ENCODE data around the gene EVI5L.
A peak's percentile ranks its signal among the peaks of the same experiment; 100 is the strongest.
"Not testable (repeated sequence)": the region's sequence is repeated elsewhere in the genome, so short reads cannot be mapped to it uniquely, and the experiment has no call there.

The EVI5L gene

GRCh38 chr19:7792281-7792680 lies 37.7 kb upstream of the EVI5L start:
- no peaks in the 10 kb centered on the region for H3K27me3 ChIP-seq (ENCODE audit: insufficient read depth, low read depth, severe bottlenecking)
- H3K9me3 ChIP-seq (ENCODE audit: severe bottlenecking), result no peaks in the 10 kb centered on the region
- H3K4me3 ChIP-seq (ENCODE audit: low read depth, low read length), result no peak overlapping the region
- no peaks in the 10 kb centered on the region for H3K36me3 ChIP-seq
- DNase-seq, result no peak
- no peak overlapping the region for H3K27ac ChIP-seq
- TF ChIP-seq, protein P1, sequence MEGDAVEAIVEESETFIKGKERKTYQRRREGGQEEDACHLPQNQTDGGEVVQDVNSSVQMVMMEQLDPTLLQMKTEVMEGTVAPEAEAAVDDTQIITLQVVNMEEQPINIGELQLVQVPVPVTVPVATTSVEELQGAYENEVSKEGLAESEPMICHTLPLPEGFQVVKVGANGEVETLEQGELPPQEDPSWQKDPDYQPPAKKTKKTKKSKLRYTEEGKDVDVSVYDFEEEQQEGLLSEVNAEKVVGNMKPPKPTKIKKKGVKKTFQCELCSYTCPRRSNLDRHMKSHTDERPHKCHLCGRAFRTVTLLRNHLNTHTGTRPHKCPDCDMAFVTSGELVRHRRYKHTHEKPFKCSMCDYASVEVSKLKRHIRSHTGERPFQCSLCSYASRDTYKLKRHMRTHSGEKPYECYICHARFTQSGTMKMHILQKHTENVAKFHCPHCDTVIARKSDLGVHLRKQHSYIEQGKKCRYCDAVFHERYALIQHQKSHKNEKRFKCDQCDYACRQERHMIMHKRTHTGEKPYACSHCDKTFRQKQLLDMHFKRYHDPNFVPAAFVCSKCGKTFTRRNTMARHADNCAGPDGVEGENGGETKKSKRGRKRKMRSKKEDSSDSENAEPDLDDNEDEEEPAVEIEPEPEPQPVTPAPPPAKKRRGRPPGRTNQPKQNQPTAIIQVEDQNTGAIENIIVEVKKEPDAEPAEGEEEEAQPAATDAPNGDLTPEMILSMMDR (IDR thresholded peaks at IDR 0.05; ENCODE audit: low read depth, low read length), result no peak

- DNase-seq; H3K36me3 ChIP-seq; H3K9me3 ChIP-seq (ENCODE audit: severe bottlenecking); H3K27ac ChIP-seq; H3K27me3 ChIP-seq (ENCODE audit: insufficient read depth, low read depth, severe bottlenecking); H3K4me3 ChIP-seq (ENCODE audit: low read depth, low read length): not testable (repeated sequence)
Measured at GRCh38 chr19:7792701-7793100, 37.3 kb upstream of the EVI5L start.

DNA sequence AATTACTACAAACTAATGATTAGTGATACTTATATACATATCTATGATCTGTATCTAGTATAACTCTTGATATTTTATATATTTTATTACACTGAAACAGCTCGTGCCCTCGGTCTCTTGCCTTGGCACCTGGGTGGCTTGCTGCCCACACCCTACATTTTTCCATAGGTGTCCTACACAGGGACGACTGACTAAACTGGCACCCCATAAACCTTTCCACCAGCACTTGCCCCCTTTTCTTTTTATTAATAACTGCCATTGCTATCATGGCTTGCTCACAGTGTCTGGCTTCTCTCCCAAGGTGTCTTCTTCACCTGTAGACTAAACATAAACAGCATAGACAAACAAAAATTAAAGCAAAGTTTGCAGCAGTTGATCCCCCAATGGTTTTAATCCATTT lies 36.5 kb upstream of the EVI5L start:
- no peaks in the 10 kb centered on the region for H3K27me3 ChIP-seq (ENCODE audit: insufficient read depth, low read depth, severe bottlenecking)
- no peak overlapping the region for H3K4me3 ChIP-seq (ENCODE audit: low read depth, low read length)
- H3K9me3 ChIP-seq (ENCODE audit: severe bottlenecking), result no peaks in the 10 kb centered on the region
- no peaks in the 10 kb centered on the region for H3K36me3 ChIP-seq
- TF ChIP-seq, protein P1 (IDR thresholded peaks at IDR 0.05; ENCODE audit: low read depth, low read length), result no peak
- no peak for DNase-seq
- no peak overlapping the region for H3K27ac ChIP-seq

DNA sequence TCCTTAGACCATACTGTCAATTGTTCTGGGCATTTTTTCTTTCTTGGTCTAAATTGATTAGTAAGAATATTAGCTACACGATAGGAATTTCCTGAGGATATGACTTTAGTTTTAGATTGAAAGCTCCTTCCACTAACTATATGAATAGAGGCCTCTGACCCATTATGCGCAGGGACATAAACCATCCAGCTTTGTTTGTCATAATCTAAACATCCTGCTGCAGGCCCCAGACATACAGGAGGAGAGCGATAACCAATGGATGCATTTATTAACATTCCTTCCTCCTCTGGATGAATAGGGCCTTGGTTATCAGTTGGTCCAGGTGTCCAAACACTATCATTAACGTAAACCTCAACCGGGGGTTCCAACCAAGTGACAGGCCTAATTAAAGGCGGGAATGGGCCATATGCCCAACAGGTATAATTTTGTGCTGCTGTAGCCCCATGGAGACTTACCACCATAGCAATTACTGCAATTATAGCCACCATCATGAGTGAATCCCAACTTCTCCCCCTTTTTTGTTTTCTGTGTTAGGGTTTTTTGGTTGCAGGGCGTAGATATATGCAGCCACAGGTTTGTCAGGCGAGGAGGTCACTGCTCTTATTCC lies 34.4 kb upstream of the EVI5L start:
- Histone ChIP-seq H3K27me3 (ENCODE audit: insufficient read depth, low read depth, severe bottlenecking) (no peaks in the 10 kb centered on the region), H3K9me3 (ENCODE audit: severe bottlenecking) (no peaks in the 10 kb centered on the region), H3K27ac (no peak overlapping the region), H3K36me3 (no peaks in the 10 kb centered on the region), H3K4me3 (ENCODE audit: low read depth, low read length) (no peak overlapping the region)
- DNase-seq, result no peak
- TF ChIP-seq, protein P1 (IDR thresholded peaks at IDR 0.05; ENCODE audit: low read depth, low read length), result no peak

DNA sequence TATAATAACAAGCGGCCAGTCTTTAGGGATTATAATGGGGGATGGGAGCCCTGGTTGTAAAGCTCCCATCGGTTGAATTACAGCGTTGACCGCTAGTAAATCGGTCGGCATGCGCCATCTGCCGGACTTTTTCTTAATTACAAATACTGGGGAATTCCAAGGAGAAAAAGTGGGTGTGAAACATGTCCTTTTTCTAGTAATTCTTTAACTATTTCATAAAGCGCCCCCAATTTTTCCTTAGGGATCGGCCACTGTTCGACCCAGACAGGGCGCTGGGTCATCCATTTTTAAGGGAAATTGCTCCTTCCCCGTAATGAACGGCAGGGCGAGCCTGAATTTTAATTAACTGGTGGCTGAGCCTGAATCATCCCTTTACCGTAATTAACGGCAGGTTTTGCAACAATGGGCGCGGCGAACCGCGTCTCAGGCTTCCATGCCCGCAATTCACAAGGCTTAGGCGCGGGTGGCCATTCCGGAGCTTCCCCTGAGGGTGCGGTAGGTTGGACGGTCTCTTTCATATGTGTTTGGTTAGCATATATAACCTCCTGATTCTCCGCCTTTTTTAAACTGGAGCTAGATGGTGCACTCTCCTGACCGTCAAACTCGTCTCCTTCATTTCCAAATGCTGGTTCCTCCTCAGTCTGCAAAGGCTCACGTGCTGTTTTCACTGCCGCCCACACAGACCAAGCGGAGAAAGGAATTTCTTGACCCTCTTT lies 30.2 kb upstream of the EVI5L start:
- Histone ChIP-seq H3K27me3 (ENCODE audit: insufficient read depth, low read depth, severe bottlenecking) (no peaks in the 10 kb centered on the region), H3K27ac (peak overlapping the region; percentile 48), H3K36me3 (no peaks in the 10 kb centered on the region), H3K9me3 (ENCODE audit: severe bottlenecking) (no peaks in the 10 kb centered on the region), H3K4me3 (ENCODE audit: low read depth, low read length) (peak overlapping the region; percentile 51)
- TF ChIP-seq, protein P1 (IDR thresholded peaks at IDR 0.05; ENCODE audit: low read depth, low read length), result peak; percentile 26; the same call in 1 of the 2 replicates
- peak; percentile 81 for DNase-seq

DNA sequence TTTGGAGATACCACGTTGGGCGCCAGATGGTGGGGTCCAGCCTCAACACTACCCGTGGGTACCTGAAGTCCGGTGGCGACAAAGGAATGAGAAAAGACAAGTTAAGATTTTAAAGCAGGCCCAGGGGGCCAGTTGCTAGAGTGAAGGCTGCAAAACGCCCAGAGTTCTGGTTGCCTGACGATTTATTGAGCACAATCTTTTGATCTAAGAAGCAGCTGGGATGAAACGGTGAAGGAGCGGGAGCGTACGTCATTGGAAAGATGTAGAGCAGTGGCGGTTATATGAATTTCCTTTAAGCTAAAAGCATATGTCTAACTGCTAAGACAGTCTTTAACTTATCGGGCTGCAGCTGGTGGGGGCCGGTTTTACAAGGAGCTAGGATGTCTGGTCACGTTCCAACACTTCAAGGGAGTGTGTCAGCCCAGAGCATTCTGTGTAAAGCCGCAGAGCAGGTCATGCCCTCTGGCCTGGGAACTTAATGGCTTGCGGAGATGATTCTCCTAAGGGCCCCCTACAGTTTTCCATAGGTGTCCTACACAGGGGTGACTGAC lies 28.9 kb upstream of the EVI5L start:
- Histone ChIP-seq H3K27ac (no peak overlapping the region), H3K36me3 (no peaks in the 10 kb centered on the region), H3K27me3 (ENCODE audit: insufficient read depth, low read depth, severe bottlenecking) (no peaks in the 10 kb centered on the region), H3K9me3 (ENCODE audit: severe bottlenecking) (no peaks in the 10 kb centered on the region), H3K4me3 (ENCODE audit: low read depth, low read length) (no peak overlapping the region)
- TF ChIP-seq, protein P1 (IDR thresholded peaks at IDR 0.05; ENCODE audit: low read depth, low read length), result no peak
- DNase-seq, result no peak

Data from WERI-Rb-1 (cell line).